Sigmoid colon (tissue), 4 donors: ENCODE results near the gene ALKBH1.
"Not testable (repeated sequence)": the region's sequence is repeated elsewhere in the genome, so short reads cannot be mapped to it uniquely, and the experiment has no call there.

Experiments
- CTCF ChIP-seq, 4 experiments: fragments of 450-650 bp in 3 of 4; fragments of 200-600 bp in 1 of 4; IDR thresholded peaks; one replicate each; pipeline ENCODE4 v1.5.1; 2016 to 2019; ENCODE audit warnings: antibody characterized with exemption in 4 of 4, mild to moderate bottlenecking in 3 of 4, moderate library complexity in 2 of 4
- EP300 ChIP-seq, 4 donors: sonication (generic); formaldehyde crosslinking; IDR thresholded peaks; one replicate each; pipeline ENCODE4 v1.6.1; 2017; ENCODE audit warnings: antibody characterized with exemption in 4 of 4
- POLR2A ChIP-seq, 2 donors: fragments of 450-650 bp; IDR thresholded peaks; one replicate each; pipeline ENCODE4 v1.6.1; 2016; ENCODE audit warnings: antibody characterized with exemption in 2 of 2, mild to moderate bottlenecking in 2 of 2, moderate library complexity in 2 of 2

- not testable (repeated sequence) for TF ChIP-seq CTCF, EP300, POLR2A (IDR thresholded peaks at IDR 0.05)
These were observed 72.4 kb downstream of the ALKBH1 start for GRCh38 chr14:77635466-77635865.
